Superior temporal gyrus (tissue), 1 donor: ENCODE data around the gene SLC6A19.
"Not testable (repeated sequence)": the region's sequence is repeated elsewhere in the genome, so short reads cannot be mapped to it uniquely, and the experiment has no call there.

Source experiments
- DNase-seq: peaks from one replicate; pipeline ENCODE4 v3.0.0-alpha.2; 2016; ENCODE audit errors: extremely low spot score

The SLC6A19 gene

DNA sequence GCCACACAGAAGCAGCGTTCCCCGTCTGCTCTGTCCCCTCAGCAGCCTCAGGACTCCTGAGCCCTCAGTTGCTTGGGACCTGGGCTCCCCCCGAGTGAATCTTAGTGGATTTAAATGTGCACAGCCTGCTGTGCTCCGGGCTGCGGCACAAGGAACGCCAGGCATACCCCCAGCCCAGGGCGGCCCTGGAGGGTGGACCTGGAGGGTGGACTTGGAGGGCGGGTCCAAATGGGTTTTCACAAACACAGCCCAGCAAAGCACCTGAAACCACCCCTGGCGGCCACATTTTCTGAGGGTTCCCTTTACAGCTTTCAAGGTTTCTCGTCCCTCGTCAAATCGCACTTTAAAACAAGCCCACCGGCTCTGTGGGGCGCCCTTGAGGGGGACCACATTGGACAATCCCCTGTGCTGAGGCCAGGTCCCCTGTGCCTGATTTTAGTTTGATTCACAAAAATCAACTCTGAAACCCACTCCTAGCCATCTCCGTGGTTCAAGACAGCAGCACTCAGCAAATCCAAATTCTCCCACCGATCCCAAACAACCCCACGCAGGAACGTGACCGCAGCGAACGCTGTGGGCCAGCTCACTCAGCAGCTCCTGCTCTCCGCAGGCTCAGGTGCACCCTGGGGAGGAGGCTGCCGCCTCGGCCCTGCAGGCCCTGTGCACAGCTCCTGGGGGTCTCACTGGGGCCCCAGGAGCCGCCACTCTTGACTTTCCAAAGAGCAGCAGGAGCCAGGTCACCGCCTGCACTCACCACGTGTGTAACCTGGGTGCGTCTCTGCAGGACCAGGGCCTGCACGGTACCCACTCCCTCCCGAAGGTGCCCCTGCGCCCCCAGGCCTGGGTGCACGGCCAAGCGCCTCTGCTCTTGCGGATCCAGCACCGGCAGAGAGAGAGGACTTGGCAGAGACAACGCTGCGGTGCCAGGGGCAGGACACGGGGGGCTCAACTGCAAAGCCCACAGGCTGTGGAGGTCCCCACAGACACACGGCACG lies 64.4 kb downstream of the SLC6A19 start:
- no peak for DNase-seq

- no peak for DNase-seq
These were observed 65.4 kb downstream of the SLC6A19 start for GRCh38 chr5:1266791-1267190.

DNA sequence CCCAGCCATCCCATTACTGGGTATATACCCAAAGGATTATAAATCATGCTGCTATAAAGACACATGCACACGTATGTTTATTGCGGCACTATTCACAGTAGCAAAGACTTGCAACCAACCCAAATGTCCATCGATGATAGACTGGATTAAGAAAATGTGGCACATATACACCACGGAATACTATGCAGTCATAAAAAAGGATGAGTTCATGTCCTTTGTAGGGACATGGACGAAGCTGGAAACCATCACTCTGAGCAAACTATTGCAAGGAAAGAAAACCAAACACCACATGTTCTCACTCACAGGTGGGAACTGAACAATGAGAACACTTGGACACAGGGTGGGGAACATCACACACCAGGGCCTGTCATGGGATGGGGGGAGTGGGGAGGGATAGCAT lies 66.1 kb downstream of the SLC6A19 start:
- not testable (repeated sequence) for DNase-seq

GRCh38 chr5:1268056-1268455 lies 66.7 kb downstream of the SLC6A19 start:
- no peak for DNase-seq

- no peak for DNase-seq
These were observed 67.3 kb downstream of the SLC6A19 start for GRCh38 chr5:1268666-1269065.

DNA sequence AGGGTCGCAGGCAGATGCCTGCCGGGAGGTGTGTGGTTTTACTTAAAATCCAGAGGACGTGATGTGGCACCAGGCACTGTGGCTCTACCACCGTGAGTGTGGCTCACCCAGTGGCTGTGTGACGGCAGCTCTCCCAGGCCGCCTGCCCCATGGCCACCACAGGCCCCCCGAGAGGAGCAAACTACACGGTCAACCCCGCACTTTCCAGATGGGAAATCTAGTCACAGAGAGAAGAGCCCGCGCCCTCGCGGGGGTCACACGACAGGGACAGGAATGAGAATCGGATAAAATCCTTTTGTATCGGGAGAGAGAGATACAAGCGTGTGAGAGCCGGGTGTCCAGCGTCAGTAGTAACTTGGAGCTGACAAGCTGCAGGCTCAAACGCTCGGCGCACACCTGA lies 69.0 kb downstream of the SLC6A19 start:
- no peak for DNase-seq

- DNase-seq = no peak
These were observed 69.8 kb downstream of the SLC6A19 start for GRCh38 chr5:1270933-1271914.

- DNase-seq = no peak
These were observed 70.8 kb downstream of the SLC6A19 start for GRCh38 chr5:1272201-1272600.

- DNase-seq = no peak
These were observed 72.3 kb downstream of the SLC6A19 start for GRCh38 chr5:1273745-1274144.

GRCh38 chr5:1274471-1274870 lies 73.1 kb downstream of the SLC6A19 start:
- DNase-seq = no peak
